CD4-positive, alpha-beta T cell (primary cell): ENCODE results near the gene GSS. TPM values are rescaled to one million over a fixed set of nuclear protein-coding genes. Genes with fewer than 3 reads are reported as not detected.

ENCODE experiments used
- ATAC-seq: fragments of 200-7000 bp; cut with Tn5 transposase; one replicate; pipeline ENCODE4 v1.10.0; 2022; ENCODE audit warnings: mild to moderate bottlenecking; ENCODE audit not compliant: poor library complexity
- CTCF ChIA-PET: fragments of 350-600 bp; sonication (Branson Sonifier 250); formaldehyde crosslinking; loops from one replicate; lab custom pipeline; 2021; ENCODE audit warnings: antibody characterized with exemption, inconsistent platforms; lab: Charles Lee
- POLR2A ChIA-PET: fragments of 350-600 bp; sonication (Branson Sonifier 250); formaldehyde crosslinking; loops from one replicate; lab custom pipeline; 2021; ENCODE audit warnings: antibody characterized with exemption, inconsistent platforms; lab: Charles Lee
- DNase-seq, 14 experiments: peaks; one replicate each; pipeline ENCODE4 v3.0.0-alpha.2; 2013 to 2020; ENCODE audit warnings: mixed read lengths in 2 of 14
- H3K27ac ChIP-seq, 2 donors: one replicate each; pipeline versions ENCODE4 v1.5.1 to v1.7.0; 2013; ENCODE audit warnings: low read length in 2 of 2, low read depth in 1 of 2, mild to moderate bottlenecking in 1 of 2
- H3K27me3 ChIP-seq, 2 experiments: 1 replicate in 1 of 2; 2 replicates in 1 of 2; pipeline versions ENCODE4 v1.6.1 to v1.7.0; 2013; ENCODE audit warnings: low read length in 2 of 2, control low read depth in 1 of 2, mild to moderate bottlenecking in 1 of 2, moderate library complexity in 1 of 2; ENCODE audit not compliant: insufficient read depth in 2 of 2, control insufficient read depth in 1 of 2
- H3K36me3 ChIP-seq: one replicate; pipeline ENCODE4 v1.6.1; 2013; ENCODE audit warnings: low read length, control low read depth; ENCODE audit not compliant: insufficient read depth
- H3K4me1 ChIP-seq: one replicate; pipeline ENCODE4 v1.6.1; 2013; ENCODE audit warnings: low read length, control low read depth; ENCODE audit not compliant: insufficient read depth
- H3K4me3 ChIP-seq: one replicate; pipeline ENCODE4 v1.5.1; 2013; ENCODE audit warnings: mild to moderate bottlenecking, low read length, moderate library complexity
- H3K9me3 ChIP-seq, 2 experiments: 1 replicate in 1 of 2; 2 replicates in 1 of 2; pipeline versions ENCODE4 v1.6.1 to v1.7.0; 2013; ENCODE audit warnings: low read length in 2 of 2, mild to moderate bottlenecking in 2 of 2, control low read depth in 1 of 2, moderate library complexity in 1 of 2; ENCODE audit not compliant: control insufficient read depth in 1 of 2, insufficient read depth in 1 of 2
- H3K27ac Mint-ChIP-seq: one replicate; pipeline ENCODE4 v1.8.0; 2020; ENCODE audit warnings: mixed read lengths
- H3K27me3 Mint-ChIP-seq: one replicate; pipeline ENCODE4 v1.8.0; 2021; ENCODE audit warnings: mixed read lengths
- H3K36me3 Mint-ChIP-seq: one replicate; pipeline ENCODE4 v1.8.0; 2021; ENCODE audit warnings: low read depth, mixed read lengths
- H3K4me1 Mint-ChIP-seq: one replicate; pipeline ENCODE4 v1.8.0; 2021; ENCODE audit warnings: low read depth, mixed read lengths
- H3K4me3 Mint-ChIP-seq: one replicate; pipeline ENCODE4 v1.8.0; 2020; ENCODE audit warnings: mild to moderate bottlenecking, mixed read lengths
- H3K9me3 Mint-ChIP-seq: one replicate; pipeline ENCODE4 v1.8.0; 2020; ENCODE audit warnings: mixed read lengths
- intact Hi-C, 2 experiments: fragments of 100-400 bp; cut with DNase I in 1 of 2; cut with micrococcal nuclease in 1 of 2; formaldehyde crosslinking; loops; one replicate each; pipeline versions ENCODE4 v1.15.1 to v1.9.0; 2023 to 2025; cut with DNase I, micrococcal nuclease
- microRNA-seq: library from miRNA; unstranded; fragments of <30 nt; microRNA quantifications from one replicate; pipeline ENCODE4 v1.2.0, GENCODE V29; 2021; ENCODE audit warnings: borderline microRNAs expressed, borderline replicate concordance
- total RNA-seq, 174 experiments: library from RNA in 2 of 174; stranded (reverse) in 2 of 174; gene quantifications; one replicate each; pipeline ENCODE4 v1.2.3 and lab custom pipeline; 2021 to 2026
- TF ChIP-seq, protein P1 (sequence below): fragments of 200-600 bp; IDR thresholded peaks from one replicate; pipeline ENCODE4 v1.8.0; 2022; ENCODE audit warnings: antibody characterized with exemption, mild to moderate bottlenecking

GSS gene
- total RNA-seq, 2 experiments from 2014 or later, result 24.3 to 24.7 TPM

DNA sequence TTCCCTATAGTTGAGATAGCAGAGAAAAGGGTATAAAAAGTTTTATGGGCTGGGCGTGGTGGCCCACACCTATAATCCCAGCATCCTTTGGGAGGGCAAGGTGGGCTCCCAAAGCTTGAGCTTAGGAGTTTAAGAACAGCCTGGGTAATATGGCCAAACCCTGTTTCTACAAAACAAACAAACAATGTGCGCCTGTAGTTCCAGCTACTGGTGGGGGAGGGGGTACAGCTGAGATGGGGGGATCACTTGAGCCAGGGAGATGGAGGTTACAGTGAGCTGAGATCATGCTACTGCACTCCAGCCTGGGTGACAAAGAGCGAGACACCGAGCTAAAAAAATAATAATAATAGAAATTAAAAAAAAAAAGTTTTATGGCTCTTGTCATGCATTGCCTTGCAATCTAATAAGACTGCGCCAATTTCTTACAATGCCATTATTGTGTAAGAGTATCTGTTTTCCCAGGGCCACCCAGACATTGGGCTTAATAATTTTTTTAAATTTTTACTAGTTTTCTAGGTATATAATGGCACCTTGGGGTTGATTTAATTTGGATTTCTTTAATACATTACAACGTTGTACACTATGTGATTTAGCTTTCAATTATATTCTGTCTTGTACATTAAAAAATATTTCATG, 75.3 kb downstream of the GSS start:
- ChIA-PET POLR2A (interaction anchor here (0.7 kb wide), 2 partner anchors 11 to 690 kb away, joined by 3 to 4 read pairs; no protein-coding TSS in a partner anchor), CTCF (interaction anchor here (0.5 to 0.9 kb wide), 2 partner anchors 10 to 641 kb away, joined by 3 read pairs; no protein-coding TSS in a partner anchor)
- no peaks in the 10 kb centered on the region for H3K9me3 Mint-ChIP-seq
- peaks cover 29% of the 10 kb centered on the region for H3K4me1 Mint-ChIP-seq
- peaks cover 12% of the 10 kb centered on the region for H3K36me3 ChIP-seq
- DNase-seq (no peak), ATAC-seq (no peak)
- H3K27ac Mint-ChIP-seq, result no peak overlapping the region
- H3K27me3 Mint-ChIP-seq, result no peaks in the 10 kb centered on the region
- H3K4me3 Mint-ChIP-seq, result no peak overlapping the region
- intact Hi-C loops, result no loop called here
- H3K27me3 ChIP-seq, result no peaks in the 10 kb centered on the region
- peaks cover 25% of the 10 kb centered on the region for H3K36me3 Mint-ChIP-seq
- no peaks in the 10 kb centered on the region for H3K9me3 ChIP-seq
- H3K4me3 ChIP-seq, result no peak overlapping the region
- no peak overlapping the region for H3K27ac ChIP-seq
- TF ChIP-seq, protein P1, sequence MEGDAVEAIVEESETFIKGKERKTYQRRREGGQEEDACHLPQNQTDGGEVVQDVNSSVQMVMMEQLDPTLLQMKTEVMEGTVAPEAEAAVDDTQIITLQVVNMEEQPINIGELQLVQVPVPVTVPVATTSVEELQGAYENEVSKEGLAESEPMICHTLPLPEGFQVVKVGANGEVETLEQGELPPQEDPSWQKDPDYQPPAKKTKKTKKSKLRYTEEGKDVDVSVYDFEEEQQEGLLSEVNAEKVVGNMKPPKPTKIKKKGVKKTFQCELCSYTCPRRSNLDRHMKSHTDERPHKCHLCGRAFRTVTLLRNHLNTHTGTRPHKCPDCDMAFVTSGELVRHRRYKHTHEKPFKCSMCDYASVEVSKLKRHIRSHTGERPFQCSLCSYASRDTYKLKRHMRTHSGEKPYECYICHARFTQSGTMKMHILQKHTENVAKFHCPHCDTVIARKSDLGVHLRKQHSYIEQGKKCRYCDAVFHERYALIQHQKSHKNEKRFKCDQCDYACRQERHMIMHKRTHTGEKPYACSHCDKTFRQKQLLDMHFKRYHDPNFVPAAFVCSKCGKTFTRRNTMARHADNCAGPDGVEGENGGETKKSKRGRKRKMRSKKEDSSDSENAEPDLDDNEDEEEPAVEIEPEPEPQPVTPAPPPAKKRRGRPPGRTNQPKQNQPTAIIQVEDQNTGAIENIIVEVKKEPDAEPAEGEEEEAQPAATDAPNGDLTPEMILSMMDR, result no peak
- H3K4me1 ChIP-seq, result peaks cover 16% of the 10 kb centered on the region

Small RNA genes lying within 50 kb of the gene (microRNA-seq; reads per million reads assigned to microRNA genes)
- gene MIR499A (not detected), gene MIR499B (not detected)

Other genes with a start within 250 kb of the GSS start
- 10 to 100 TPM; 14.6 to 16.3 TPM for gene NCOA6, start 130.2 kb downstream of the GSS start, total RNA-seq
- 10 to 100 TPM; 32.4 to 32.6 TPM for gene GGT7, start 83.0 kb downstream of the GSS start, total RNA-seq
- gene ACSS2, start 79.2 kb downstream of the GSS start, total RNA-seq, result 10 to 100 TPM; 15.6 to 18.8 TPM
- gene MYH7B, start 62 bp upstream of the GSS start, total RNA-seq, result under 1 TPM; 0.53 to 0.58 TPM
- 10 to 100 TPM; 56.3 to 60.6 TPM for gene TRPC4AP, start 137.0 kb upstream of the GSS start, total RNA-seq
- 10 to 100 TPM; 12.2 to 12.6 TPM for gene EDEM2, start 191.5 kb upstream of the GSS start, total RNA-seq
- under 1 TPM; 0.33 to 0.61 TPM for gene PROCR, start 216.3 kb upstream of the GSS start, total RNA-seq